SK-N-SH (cell line): Measurements from ENCODE around the gene RNF187. TPM values are rescaled to one million over a fixed set of nuclear protein-coding genes. Genes with fewer than 3 reads are reported as not detected.

ENCODE experiments used
- CTCF ChIA-PET: fragments of 300-600, 350-600 bp; formaldehyde crosslinking; extraction: SDS; loops from one replicate; lab custom pipeline; 2021; lab: Yijun Ruan, JAX
- POLR2A ChIA-PET: fragments of 350-600 bp; sonication (Branson Sonifier 250); formaldehyde crosslinking; extraction: SDS; loops from one replicate; lab custom pipeline; 2020; ENCODE audit warnings: antibody characterized with exemption, inconsistent platforms; lab: Yijun Ruan, JAX
- DNase-seq: peaks from one replicate; pipeline ENCODE4 v3.0.0; 2012
- H2AFZ ChIP-seq: fragments of 200-600 bp; sonication (generic); 2 replicates; pipeline ENCODE4 v1.8.1; 2016; ENCODE audit warnings: antibody characterized with exemption, mild to moderate bottlenecking, low read depth
- H3F3A ChIP-seq: fragments of 200-600 bp; sonication (generic); replicated peaks from 2 replicates; pipeline ENCODE3; 2016; ENCODE audit warnings: antibody characterized with exemption, mild to moderate bottlenecking; ENCODE audit not compliant: insufficient read depth
- H3K27ac ChIP-seq, 2 experiments: fragments of 200-500 bp in 1 of 2; fragments of 200-600 bp in 1 of 2; sonication (Bioruptor generic) in 1 of 2; sonication (generic), shearing (Covaris generic) in 1 of 2; 2 replicates each; pipeline versions ENCODE4 v1.5.1 to v1.6.1; 2014 to 2016; ENCODE audit warnings: low read depth in 2 of 2, inconsistent platforms in 1 of 2, low read length in 1 of 2, mild to moderate bottlenecking in 1 of 2, mixed read lengths in 1 of 2
- H3K27me3 ChIP-seq: fragments of 200-600 bp; sonication (generic), shearing (Covaris generic); 2 replicates; pipeline ENCODE4 v1.6.1; 2016; ENCODE audit warnings: mixed run types; ENCODE audit not compliant: insufficient read depth
- H3K36me3 ChIP-seq, 2 experiments: fragments of 200-500 bp in 1 of 2; fragments of 200-600 bp in 1 of 2; sonication (Bioruptor generic) in 1 of 2; sonication (generic) in 1 of 2; replicated peaks in 1 of 2; 2 replicates each; pipeline versions ENCODE3 to v1.5.1; 2014 to 2016; ENCODE audit warnings: low read length in 1 of 2, mild to moderate bottlenecking in 1 of 2; ENCODE audit not compliant: insufficient read depth in 2 of 2, control insufficient read depth in 1 of 2
- H3K4me1 ChIP-seq, 2 experiments: fragments of 200-500 bp in 1 of 2; fragments of 200-600 bp in 1 of 2; sonication (Bioruptor generic) in 1 of 2; sonication (generic), shearing (Covaris generic) in 1 of 2; 2 replicates each; pipeline versions ENCODE4 v1.5.1 to v1.6.1; 2014 to 2016; ENCODE audit warnings: low read depth in 1 of 2, low read length in 1 of 2, mixed run types in 1 of 2; ENCODE audit not compliant: insufficient read depth in 2 of 2, control insufficient read depth in 1 of 2
- H3K4me2 ChIP-seq: fragments of 200-600 bp; sonication (generic), shearing (Covaris generic); 2 replicates; pipeline ENCODE4 v1.6.1; 2017; ENCODE audit warnings: mixed run types
- H3K4me3 ChIP-seq, 2 experiments: fragments of 200-500 bp in 1 of 2; fragments of 200-600 bp in 1 of 2; sonication (Bioruptor generic) in 1 of 2; sonication (generic), shearing (Covaris generic) in 1 of 2; 2 replicates each; pipeline versions ENCODE4 v1.5.1 to v1.8.1; 2014 to 2016; ENCODE audit warnings: low read depth in 2 of 2, inconsistent platforms in 1 of 2, low read length in 1 of 2, mild to moderate bottlenecking in 1 of 2, mixed read lengths in 1 of 2, moderate library complexity in 1 of 2
- H3K79me2 ChIP-seq: fragments of 200-600 bp; sonication (generic); 2 replicates; pipeline ENCODE4 v1.8.1; 2017; ENCODE audit warnings: mild to moderate bottlenecking; ENCODE audit not compliant: insufficient read depth
- H3K9ac ChIP-seq: fragments of 200-600 bp; sonication (generic); 2 replicates; pipeline ENCODE4 v1.6.1; 2017; ENCODE audit warnings: mixed run types
- H3K9me2 ChIP-seq: fragments of 200-600 bp; sonication (generic); 2 replicates; pipeline ENCODE4 v1.6.1; 2017; ENCODE audit warnings: mixed run types
- H3K9me3 ChIP-seq: fragments of 200-600 bp; sonication (generic); 2 replicates; pipeline ENCODE4 v1.6.1; 2017; ENCODE audit warnings: mixed run types, mild to moderate bottlenecking, moderate library complexity
- H4K20me1 ChIP-seq: fragments of 200-600 bp; sonication (generic); 2 replicates; pipeline ENCODE4 v1.6.1; 2017; ENCODE audit warnings: mild to moderate bottlenecking, mixed run types; ENCODE audit not compliant: insufficient read depth
- CTCF ChIP-seq: fragments of 200-600 bp; sonication (generic); IDR thresholded peaks from 2 replicates; pipeline ENCODE4 v1.6.1; 2017; ENCODE audit warnings: antibody characterized with exemption, mild to moderate bottlenecking, moderate library complexity
- FOXJ3 ChIP-seq: sonication (generic); formaldehyde crosslinking; IDR thresholded peaks from 2 replicates; pipeline ENCODE4 v1.5.1; 2020; ENCODE audit warnings: mild to moderate bottlenecking, missing genetic modification reagents
- IRF3 ChIP-seq: fragments of 150-350 bp; IDR thresholded peaks from 2 replicates; pipeline ENCODE4 v1.6.1; 2016; ENCODE audit warnings: mild to moderate bottlenecking, low read depth, low read length
- PBX3 ChIP-seq: IDR thresholded peaks from 2 replicates; pipeline ENCODE4; 2012
- WGBS: methylation state at CpG from one replicate; pipeline ENCODE4 v1.1.6; 2017; ENCODE audit warnings: low lambda C conversion rate; 5-methylcytosine and 5-hydroxymethylcytosine counted together
- polyA plus RNA-seq, 3 experiments: library from polyadenylated mRNA; depleted of rRNA; stranded (reverse); fragments of >200 nt; gene quantifications; 2 replicates each; pipeline ENCODE4 v1.2.3, GENCODE V29; 2012
- TF ChIP-seq, protein P1 (sequence below): IDR thresholded peaks from 2 replicates; pipeline ENCODE4 v1.4.0; 2012; ENCODE audit warnings: low read depth, borderline replicate concordance
- TF ChIP-seq, protein P2 (sequence below): IDR thresholded peaks from 2 replicates; pipeline ENCODE4 v1.6.1; 2012; ENCODE audit warnings: mild to moderate bottlenecking, low read depth, low read length, moderate library complexity

RNF187 gene
- polyA plus RNA-seq, 1 of the 3 experiments (the other 2 are of a cell fraction) = 71.1 TPM

GRCh38 chr1:228500143-228500734 is 13.1 kb downstream of the RNF187 start:
- ChIA-PET POLR2A (no interaction called here), CTCF (interaction anchor here (0.6 to 3.7 kb wide), 21 partner anchors 9 to 979 kb away, joined by 3 to 55 read pairs (median 4); partner anchors contain the start of gene RNF187)
- Histone ChIP-seq H3K36me3 (peaks cover 3 to 4% of the 10 kb centered on the region in 2 experiments), H3K4me2 (no peak overlapping the region), H3K27ac (no peak overlapping the region), H3F3A (no peaks in the 10 kb centered on the region), H2AFZ (no peak overlapping the region), H3K9me2 (no peaks in the 10 kb centered on the region), H3K9me3 (no peaks in the 10 kb centered on the region), H3K4me3 (no peak overlapping the region), H3K9ac (no peak overlapping the region), H3K79me2 (no peaks in the 10 kb centered on the region), H4K20me1 (no peaks in the 10 kb centered on the region), H3K27me3 (no peaks in the 10 kb centered on the region), H3K4me1 (peaks cover 0 to 7% of the 10 kb centered on the region in 2 experiments; a peak in 1 of 4 replicates)
- WGBS = 88% methylated on average over 8 of the region's 8 CpGs
- DNase-seq = no peak
- TF ChIP-seq FOXJ3 (CRISPR knock-in tag) (no peak), CTCF (no peak), IRF3 (no peak), PBX3 (no peak)
- TF ChIP-seq, protein P1, sequence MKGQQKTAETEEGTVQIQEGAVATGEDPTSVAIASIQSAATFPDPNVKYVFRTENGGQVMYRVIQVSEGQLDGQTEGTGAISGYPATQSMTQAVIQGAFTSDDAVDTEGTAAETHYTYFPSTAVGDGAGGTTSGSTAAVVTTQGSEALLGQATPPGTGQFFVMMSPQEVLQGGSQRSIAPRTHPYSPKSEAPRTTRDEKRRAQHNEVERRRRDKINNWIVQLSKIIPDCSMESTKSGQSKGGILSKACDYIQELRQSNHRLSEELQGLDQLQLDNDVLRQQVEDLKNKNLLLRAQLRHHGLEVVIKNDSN = no peak
- TF ChIP-seq, protein P2, sequence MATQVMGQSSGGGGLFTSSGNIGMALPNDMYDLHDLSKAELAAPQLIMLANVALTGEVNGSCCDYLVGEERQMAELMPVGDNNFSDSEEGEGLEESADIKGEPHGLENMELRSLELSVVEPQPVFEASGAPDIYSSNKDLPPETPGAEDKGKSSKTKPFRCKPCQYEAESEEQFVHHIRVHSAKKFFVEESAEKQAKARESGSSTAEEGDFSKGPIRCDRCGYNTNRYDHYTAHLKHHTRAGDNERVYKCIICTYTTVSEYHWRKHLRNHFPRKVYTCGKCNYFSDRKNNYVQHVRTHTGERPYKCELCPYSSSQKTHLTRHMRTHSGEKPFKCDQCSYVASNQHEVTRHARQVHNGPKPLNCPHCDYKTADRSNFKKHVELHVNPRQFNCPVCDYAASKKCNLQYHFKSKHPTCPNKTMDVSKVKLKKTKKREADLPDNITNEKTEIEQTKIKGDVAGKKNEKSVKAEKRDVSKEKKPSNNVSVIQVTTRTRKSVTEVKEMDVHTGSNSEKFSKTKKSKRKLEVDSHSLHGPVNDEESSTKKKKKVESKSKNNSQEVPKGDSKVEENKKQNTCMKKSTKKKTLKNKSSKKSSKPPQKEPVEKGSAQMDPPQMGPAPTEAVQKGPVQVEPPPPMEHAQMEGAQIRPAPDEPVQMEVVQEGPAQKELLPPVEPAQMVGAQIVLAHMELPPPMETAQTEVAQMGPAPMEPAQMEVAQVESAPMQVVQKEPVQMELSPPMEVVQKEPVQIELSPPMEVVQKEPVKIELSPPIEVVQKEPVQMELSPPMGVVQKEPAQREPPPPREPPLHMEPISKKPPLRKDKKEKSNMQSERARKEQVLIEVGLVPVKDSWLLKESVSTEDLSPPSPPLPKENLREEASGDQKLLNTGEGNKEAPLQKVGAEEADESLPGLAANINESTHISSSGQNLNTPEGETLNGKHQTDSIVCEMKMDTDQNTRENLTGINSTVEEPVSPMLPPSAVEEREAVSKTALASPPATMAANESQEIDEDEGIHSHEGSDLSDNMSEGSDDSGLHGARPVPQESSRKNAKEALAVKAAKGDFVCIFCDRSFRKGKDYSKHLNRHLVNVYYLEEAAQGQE = no peak
